ENCODE results near the gene CDKAL1. TPM values are rescaled to one million over a fixed set of nuclear protein-coding genes. Genes with fewer than 3 reads are reported as not detected.

CDKAL1 gene
- total and polyA plus RNA-seq, 2 of the 13 experiments (the other 11 are each of a cell fraction or from before 2014, with no cell fraction given), result 9.5 to 27.7 TPM

DNA sequence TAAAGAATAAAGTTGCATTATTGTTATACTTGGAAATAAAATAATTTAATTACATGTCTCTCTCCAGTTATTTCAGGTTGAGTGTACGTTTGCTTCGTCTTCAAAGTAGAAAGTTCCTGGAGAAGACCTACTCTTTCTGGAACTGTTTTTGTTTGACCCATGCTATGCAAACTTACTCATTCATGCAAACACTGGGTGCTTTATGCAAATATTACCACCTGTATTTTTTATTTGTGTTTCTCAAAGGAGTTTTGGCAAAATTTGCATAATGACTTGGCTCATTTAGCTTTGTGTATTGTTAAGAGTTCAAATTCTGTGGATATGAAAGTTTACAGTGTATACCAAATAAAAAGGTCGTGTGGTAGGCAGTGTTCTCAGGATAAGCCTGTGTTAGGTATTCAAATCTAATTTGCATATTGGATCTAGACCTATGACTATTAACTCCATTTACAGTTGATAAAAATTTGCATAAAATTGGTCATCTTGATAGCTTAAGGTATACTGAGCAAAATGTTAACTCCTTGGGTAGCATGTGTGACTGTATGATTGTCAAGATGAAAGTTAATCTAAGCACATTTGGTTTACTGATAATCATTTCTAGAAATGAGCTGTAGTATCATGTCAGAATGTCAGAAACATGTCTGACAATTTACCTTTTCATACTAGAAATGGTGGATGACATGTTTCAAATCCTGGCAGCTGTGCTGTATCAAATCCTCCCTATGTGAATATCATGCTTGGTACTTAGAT is 65.2 kb downstream of the CDKAL1 start (continued):
- TF ChIP-seq PAXIP1 (CRISPR knock-in tag; conservative IDR thresholded peaks at IDR 0.05), result no peak
- TF ChIP-seq ATF2 (CRISPR knock-in tag; IDR thresholded peaks at IDR 0.05), result no peak
- TF ChIP-seq ZNF639 (CRISPR knock-in tag; conservative IDR thresholded peaks at IDR 0.05), result no peak
- no peak for TF ChIP-seq ZNF577 (CRISPR knock-in tag; IDR thresholded peaks at IDR 0.05; ENCODE audit: borderline replicate concordance, low read depth)
- no peak for TF ChIP-seq CSRNP1 (CRISPR knock-in tag; IDR thresholded peaks at IDR 0.05)
- TF ChIP-seq RAD21 (CRISPR knock-in tag; IDR thresholded peaks at IDR 0.05), result no peak
- TF ChIP-seq HOXD1 (CRISPR knock-in tag; IDR thresholded peaks at IDR 0.05), result no peak
